Neuronal stem cell (in vitro differentiated cells): Measurements from ENCODE around the gene INO80C.

Source experiments
- DNase-seq: peaks from one replicate; pipeline ENCODE4 v3.0.0-alpha.2; 2013; ENCODE audit warnings: low spot score
- H2AFZ ChIP-seq: one replicate; pipeline ENCODE4 v1.6.1; 2013; ENCODE audit warnings: mild to moderate bottlenecking, low read length, inconsistent platforms
- H2AK5ac ChIP-seq: 2 replicates; pipeline ENCODE4 v1.6.1; 2013; ENCODE audit warnings: low read depth, mild to moderate bottlenecking, inconsistent platforms, low read length, moderate library complexity, mixed read lengths
- H2BK120ac ChIP-seq: 2 replicates; pipeline ENCODE4 v1.6.1; 2013; ENCODE audit warnings: low read depth, mild to moderate bottlenecking, inconsistent platforms, low read length, moderate library complexity, mixed read lengths
- H2BK12ac ChIP-seq: one replicate; pipeline ENCODE4 v1.6.1; 2013; ENCODE audit warnings: low read length, inconsistent platforms
- H2BK15ac ChIP-seq: 2 replicates; pipeline ENCODE4 v1.6.1; 2013; ENCODE audit warnings: mild to moderate bottlenecking, low read length, inconsistent platforms, mixed read lengths
- H2BK5ac ChIP-seq: one replicate; pipeline ENCODE4 v1.6.1; 2013; ENCODE audit warnings: inconsistent platforms, mild to moderate bottlenecking, low read length, moderate library complexity
- H3K14ac ChIP-seq: one replicate; pipeline ENCODE4 v1.6.1; 2013; ENCODE audit warnings: low read length, inconsistent platforms
- H3K18ac ChIP-seq: 2 replicates; pipeline ENCODE4 v1.6.1; 2013; ENCODE audit warnings: low read length, inconsistent platforms
- H3K23ac ChIP-seq: 2 replicates; pipeline ENCODE4 v1.6.1; 2013; ENCODE audit warnings: low read depth, mild to moderate bottlenecking, mixed read lengths, low read length, inconsistent platforms; ENCODE audit not compliant: poor library complexity
- H3K27ac ChIP-seq: replicated peaks from 3 replicates; pipeline ENCODE4 v1.5.1; 2013; ENCODE audit warnings: low read length, inconsistent platforms
- H3K27me3 ChIP-seq, 3 experiments: 2 replicates each; pipeline ENCODE4 v1.6.1; 2013; ENCODE audit warnings: low read length in 3 of 3, mild to moderate bottlenecking in 2 of 3, inconsistent platforms in 1 of 3, low read depth in 1 of 3, mixed read lengths in 1 of 3, moderate library complexity in 1 of 3; ENCODE audit not compliant: control insufficient read depth in 3 of 3, insufficient read depth in 3 of 3
- H3K36me3 ChIP-seq, 2 donors: replicated peaks in 1 of 2; 2 replicates each; pipeline ENCODE4 v1.6.1; 2013; ENCODE audit warnings: low read length in 2 of 2; ENCODE audit not compliant: control insufficient read depth in 2 of 2, insufficient read depth in 2 of 2
- H3K4ac ChIP-seq: 2 replicates; pipeline ENCODE4 v1.6.1; 2013; ENCODE audit warnings: inconsistent platforms, mild to moderate bottlenecking, low read length, moderate library complexity
- H3K4me1 ChIP-seq, 2 donors: 1 replicate in 1 of 2; 2 replicates in 1 of 2; pipeline ENCODE4 v1.6.1; 2013; ENCODE audit warnings: low read length in 2 of 2, low read depth in 1 of 2; ENCODE audit not compliant: control insufficient read depth in 2 of 2, insufficient read depth in 1 of 2
- H3K4me2 ChIP-seq: one replicate; pipeline ENCODE4 v1.6.1; 2013; ENCODE audit warnings: mild to moderate bottlenecking, low read length, inconsistent platforms; ENCODE audit not compliant: insufficient read depth, poor library complexity, severe bottlenecking
- H3K4me3 ChIP-seq, 2 donors: 2 replicates each; pipeline ENCODE4 v1.5.1; 2013; ENCODE audit warnings: low read length in 2 of 2, mild to moderate bottlenecking in 2 of 2, inconsistent platforms in 1 of 2, moderate library complexity in 1 of 2
- H3K79me1 ChIP-seq: one replicate; pipeline ENCODE4 v1.6.1; 2013; ENCODE audit warnings: low read depth, mild to moderate bottlenecking, inconsistent platforms, low read length, moderate library complexity
- H3K9ac ChIP-seq: one replicate; pipeline ENCODE4 v1.6.1; 2013; ENCODE audit warnings: mild to moderate bottlenecking, low read depth, low read length, inconsistent platforms; ENCODE audit not compliant: poor library complexity
- H3K9me3 ChIP-seq, 2 donors: replicated peaks in 1 of 2; 2 replicates each; pipeline versions ENCODE3 to v1.6.1; 2013; ENCODE audit warnings: low read length in 2 of 2, mild to moderate bottlenecking in 2 of 2, inconsistent platforms in 1 of 2, low read depth in 1 of 2, mixed read lengths in 1 of 2, moderate library complexity in 1 of 2; ENCODE audit not compliant: control insufficient read depth in 2 of 2, insufficient read depth in 1 of 2
- H4K8ac ChIP-seq: one replicate; pipeline ENCODE4 v1.6.1; 2013; ENCODE audit warnings: low read depth, mild to moderate bottlenecking, inconsistent platforms, low read length, moderate library complexity
- H4K91ac ChIP-seq: one replicate; pipeline ENCODE4 v1.6.1; 2013; ENCODE audit warnings: low read length, low read depth, mild to moderate bottlenecking, inconsistent platforms; ENCODE audit not compliant: poor library complexity
- WGBS, 2 donors: extraction: QIAGEN DNeasy Blood & Tissue Kit; methylation state at CpG; one replicate each; pipeline ENCODE4 v1.1.7; 2013; ENCODE audit warnings: missing lambda C conversion rate in 2 of 2, mixed read lengths in 1 of 2; ENCODE audit not compliant: insufficient read length in 2 of 2, insufficient replicate concordance in 1 of 2; ENCODE audit errors: extremely low coverage in 2 of 2; 5-methylcytosine and 5-hydroxymethylcytosine counted together

Gene INO80C

GRCh38 chr18:35517715-35518114 is 20.0 kb upstream of the INO80C start:
- peaks cover 9 to 21% of the 10 kb centered on the region in 2 donors for H3K4me1 ChIP-seq
- H3K14ac ChIP-seq = no peak overlapping the region
- H3K27me3 ChIP-seq = no peaks in the 10 kb centered on the region
- no peak overlapping the region for H3K23ac ChIP-seq
- no peak overlapping the region for H2BK5ac ChIP-seq
- H2AFZ ChIP-seq = no peak overlapping the region
- H3K79me1 ChIP-seq = no peaks in the 10 kb centered on the region
- no peak overlapping the region for H2AK5ac ChIP-seq
- H3K9ac ChIP-seq = no peak overlapping the region
- no peak overlapping the region for H4K8ac ChIP-seq
- H3K4me2 ChIP-seq = no peak overlapping the region
- no peaks in the 10 kb centered on the region for H3K9me3 ChIP-seq
- H4K91ac ChIP-seq = no peak overlapping the region
- no peak overlapping the region for H3K4ac ChIP-seq
- H3K27ac ChIP-seq = no peak overlapping the region
- H2BK15ac ChIP-seq = no peak overlapping the region
- no peaks in the 10 kb centered on the region for H3K36me3 ChIP-seq
- no peak overlapping the region for H2BK120ac ChIP-seq
- no peak overlapping the region for H2BK12ac ChIP-seq
- no CpG with 5 or more reads among the region's 2 CpGs for WGBS, 2 donors
- no peak for DNase-seq
- no peak overlapping the region for H3K18ac ChIP-seq
- no peak overlapping the region for H3K4me3 ChIP-seq

DNA sequence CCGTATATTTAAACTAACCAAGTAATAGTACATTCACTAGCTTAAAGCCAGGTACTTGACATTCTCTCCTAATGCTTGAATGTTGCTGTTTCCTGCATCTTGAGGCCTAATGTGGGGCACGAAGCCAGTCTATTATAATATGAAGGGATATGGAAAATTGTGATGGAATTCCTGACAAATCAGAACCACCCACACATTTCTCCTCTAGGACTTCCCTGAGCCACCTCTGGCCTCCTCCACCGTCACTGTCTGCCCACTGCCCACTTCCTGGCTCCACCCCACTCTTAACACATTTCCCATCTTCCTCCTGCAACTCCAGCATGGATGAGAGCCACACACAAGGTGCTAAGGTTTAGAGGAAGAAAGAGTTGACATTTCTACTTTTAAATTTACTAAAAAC is 19.0 kb upstream of the INO80C start:
- Histone ChIP-seq H3K4me3 (no peak overlapping the region), H3K4me2 (no peak overlapping the region), H2BK120ac (no peak overlapping the region), H3K27me3 (no peaks in the 10 kb centered on the region), H3K9me3 (no peaks in the 10 kb centered on the region), H2AK5ac (no peak overlapping the region), H4K8ac (no peak overlapping the region), H2AFZ (no peak overlapping the region), H3K18ac (no peak overlapping the region), H3K79me1 (no peaks in the 10 kb centered on the region), H3K9ac (no peak overlapping the region), H2BK12ac (no peak overlapping the region), H3K4me1 (peaks cover 9 to 21% of the 10 kb centered on the region in 2 donors), H2BK5ac (no peak overlapping the region), H3K14ac (no peak overlapping the region), H2BK15ac (no peak overlapping the region), H3K27ac (no peak overlapping the region), H3K36me3 (no peaks in the 10 kb centered on the region), H4K91ac (no peak overlapping the region), H3K23ac (no peak overlapping the region), H3K4ac (no peak overlapping the region)
- no peak for DNase-seq
- WGBS, 2 donors = no CpG with 5 or more reads among the region's 3 CpGs

DNA sequence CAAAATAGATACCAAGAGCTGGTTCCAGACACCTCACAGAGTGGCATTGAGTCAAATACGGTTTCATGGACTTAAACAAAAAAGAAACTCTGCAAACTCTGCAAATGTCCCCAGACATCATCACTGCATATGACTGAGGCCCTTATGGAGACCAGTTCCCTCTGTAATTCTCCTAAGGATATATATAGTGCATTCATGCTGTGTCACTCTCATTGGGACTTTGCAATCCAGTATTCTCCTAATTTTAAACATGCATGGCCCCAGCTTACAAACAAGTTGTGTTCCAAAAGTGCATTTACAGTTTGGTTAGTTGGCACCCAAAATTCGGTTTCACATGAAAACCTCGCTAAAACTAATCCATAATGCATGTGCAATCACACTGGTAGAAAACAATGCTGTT is 18.6 kb upstream of the INO80C start:
- no peak for DNase-seq
- Histone ChIP-seq H3K9ac (no peak overlapping the region), H3K4me2 (no peak overlapping the region), H3K4me1 (peaks cover 9 to 21% of the 10 kb centered on the region in 2 donors), H2BK5ac (no peak overlapping the region), H3K4me3 (no peak overlapping the region), H3K79me1 (no peaks in the 10 kb centered on the region), H3K27ac (no peak overlapping the region), H3K14ac (no peak overlapping the region), H2BK15ac (no peak overlapping the region), H4K8ac (no peak overlapping the region), H2AFZ (peak overlapping the region; percentile 84), H3K4ac (no peak overlapping the region), H3K27me3 (peaks cover 0 to 3% (median 0%) of the 10 kb centered on the region in 3 experiments), H3K9me3 (no peaks in the 10 kb centered on the region), H4K91ac (no peak overlapping the region), H2AK5ac (no peak overlapping the region), H3K18ac (no peak overlapping the region), H2BK120ac (no peak overlapping the region), H3K23ac (no peak overlapping the region), H2BK12ac (no peak overlapping the region), H3K36me3 (no peaks in the 10 kb centered on the region)
- WGBS, 2 donors = no CpG with 5 or more reads among the region's 3 CpGs

GRCh38 chr18:35515460-35516130 is 17.8 kb upstream of the INO80C start:
- no peak overlapping the region for H3K18ac ChIP-seq
- H2BK120ac ChIP-seq = no peak overlapping the region
- H3K23ac ChIP-seq = no peak overlapping the region
- H2BK15ac ChIP-seq = no peak overlapping the region
- H3K9ac ChIP-seq = no peak overlapping the region
- no CpG with 5 or more reads among the region's 6 CpGs for WGBS, 2 donors
- H3K4me3 ChIP-seq = no peak overlapping the region
- H2BK12ac ChIP-seq = no peak overlapping the region
- H2AFZ ChIP-seq = peak overlapping the region; percentile 84
- H3K4me1 ChIP-seq = peaks cover 9 to 21% of the 10 kb centered on the region in 2 donors
- no peak overlapping the region for H4K8ac ChIP-seq
- no peak overlapping the region for H3K14ac ChIP-seq
- H3K36me3 ChIP-seq = no peaks in the 10 kb centered on the region
- H4K91ac ChIP-seq = no peak overlapping the region
- no peaks in the 10 kb centered on the region for H3K9me3 ChIP-seq
- H3K4me2 ChIP-seq = no peak overlapping the region
- no peak overlapping the region for H2AK5ac ChIP-seq
- H3K79me1 ChIP-seq = no peaks in the 10 kb centered on the region
- peaks cover 0 to 3% (median 0%) of the 10 kb centered on the region in 3 experiments for H3K27me3 ChIP-seq
- H2BK5ac ChIP-seq = no peak overlapping the region
- no peak overlapping the region for H3K27ac ChIP-seq
- no peak overlapping the region for H3K4ac ChIP-seq
- DNase-seq = no peak
